ENCODE results near the gene SPOCK1. TPM values are rescaled to one million over a fixed set of nuclear protein-coding genes. Genes with fewer than 3 reads are reported as not detected.

Gene SPOCK1
- total RNA-seq, 2 donors from 2014 or later, result 2.1 to 8.5 TPM

- Histone ChIP-seq H3K27ac (no peak overlapping the region), H3K4me3 (no peak overlapping the region), H3K9me3 (no peaks in the 10 kb centered on the region), H3K4me1 (no peaks in the 10 kb centered on the region), H3K27me3 (peaks cover 7% of the 10 kb centered on the region), H3K36me3 (no peaks in the 10 kb centered on the region), H3K9ac (ENCODE audit: low read depth in 2 of 2, low read length in 2 of 2) (no peak overlapping the region)
- DNase-seq, result no peak
- intact Hi-C loops (cut with DNase I), result no loop called here
- no peak for TF ChIP-seq CTCF (IDR thresholded peaks at IDR 0.05)
Observed at GRCh38 chr5:137286025-137286610, 213.0 kb downstream of the SPOCK1 start.

DNA sequence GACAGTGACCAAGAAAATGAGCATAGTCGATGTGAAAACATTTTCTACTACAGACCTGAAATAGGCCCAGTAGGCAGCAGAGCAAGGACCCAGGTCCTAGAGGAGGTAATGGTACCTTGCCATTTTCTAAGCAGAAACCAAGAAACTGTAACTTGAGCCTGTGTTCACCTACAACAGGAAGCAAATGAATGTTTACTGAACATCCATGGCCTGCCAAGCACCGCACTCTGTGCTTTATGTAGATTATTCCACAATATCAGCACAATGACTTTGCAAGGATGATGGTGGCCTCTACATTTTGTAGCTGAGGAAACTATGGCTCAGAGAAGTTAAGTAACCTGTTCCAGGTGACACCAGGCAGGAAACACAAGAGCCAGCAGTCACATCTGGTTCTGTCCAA is 215.3 kb downstream of the SPOCK1 start:
- intact Hi-C loops (cut with DNase I), result no loop called here
- TF ChIP-seq CTCF (IDR thresholded peaks at IDR 0.05), result no peak
- no peak for DNase-seq

GRCh38 chr5:137282216-137282615 is 216.9 kb downstream of the SPOCK1 start:
- no peak overlapping the region for H3K4me3 ChIP-seq
- intact Hi-C loops (cut with DNase I), result no loop called here
- H3K9ac ChIP-seq (ENCODE audit: low read depth in 2 of 2, low read length in 2 of 2), result no peak overlapping the region
- no peaks in the 10 kb centered on the region for H3K9me3 ChIP-seq
- H3K27ac ChIP-seq, result no peak overlapping the region
- H3K27me3 ChIP-seq, result no peaks in the 10 kb centered on the region
- no peaks in the 10 kb centered on the region for H3K36me3 ChIP-seq
- no peak for DNase-seq
- no peak for TF ChIP-seq CTCF (IDR thresholded peaks at IDR 0.05)
- H3K4me1 ChIP-seq, result no peaks in the 10 kb centered on the region

More for the DNA sequence above, 215.3 kb downstream of the SPOCK1 start:
- H3K27ac ChIP-seq, result no peak overlapping the region
- H3K4me1 ChIP-seq, result no peaks in the 10 kb centered on the region
- H3K36me3 ChIP-seq, result no peaks in the 10 kb centered on the region
- no peak overlapping the region for H3K4me3 ChIP-seq
- no peaks in the 10 kb centered on the region for H3K9me3 ChIP-seq
- H3K9ac ChIP-seq (ENCODE audit: low read depth in 2 of 2, low read length in 2 of 2), result no peak overlapping the region
- H3K27me3 ChIP-seq, result no peaks in the 10 kb centered on the region

DNA sequence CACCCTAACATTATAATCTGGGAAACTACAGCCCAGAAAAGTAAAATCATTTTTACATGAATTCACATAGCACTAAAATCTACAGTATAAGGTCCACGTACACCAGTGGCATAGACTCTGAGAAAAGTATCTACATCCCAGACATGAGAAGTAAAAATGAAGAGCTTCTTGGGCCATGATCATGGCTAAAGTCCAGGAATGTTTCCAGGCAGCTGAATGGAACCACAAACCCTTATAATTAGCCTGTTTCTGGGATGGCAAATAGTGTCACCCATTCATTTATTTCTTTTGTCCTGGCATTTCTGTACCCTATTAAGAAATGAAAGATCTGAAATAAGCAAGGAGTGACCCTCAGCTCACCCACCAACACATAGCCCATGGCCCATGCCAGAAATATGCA is 217.9 kb downstream of the SPOCK1 start:
- H3K36me3 ChIP-seq, result no peaks in the 10 kb centered on the region
- no peaks in the 10 kb centered on the region for H3K9me3 ChIP-seq
- DNase-seq, result no peak
- TF ChIP-seq CTCF (IDR thresholded peaks at IDR 0.05), result no peak
- H3K27me3 ChIP-seq, result no peaks in the 10 kb centered on the region
- intact Hi-C loops (cut with DNase I), result no loop called here
- H3K4me1 ChIP-seq, result no peaks in the 10 kb centered on the region
- no peak overlapping the region for H3K27ac ChIP-seq
- no peak overlapping the region for H3K4me3 ChIP-seq
- no peak overlapping the region for H3K9ac ChIP-seq (ENCODE audit: low read depth in 2 of 2, low read length in 2 of 2)

- Histone ChIP-seq H3K9me3 (no peaks in the 10 kb centered on the region), H3K9ac (ENCODE audit: low read depth in 2 of 2, low read length in 2 of 2) (no peak overlapping the region), H3K36me3 (no peaks in the 10 kb centered on the region), H3K4me1 (no peaks in the 10 kb centered on the region), H3K4me3 (no peak overlapping the region), H3K27ac (no peak overlapping the region), H3K27me3 (no peaks in the 10 kb centered on the region)
- DNase-seq, result no peak
- no peak for TF ChIP-seq CTCF (IDR thresholded peaks at IDR 0.05)
- intact Hi-C loops (cut with DNase I), result no loop called here
Observed at GRCh38 chr5:137280656-137281055, 218.5 kb downstream of the SPOCK1 start.
